ENCODE data around the gene FOXA3.

GRCh38 chr19:45917421-45918091, 53.4 kb downstream of the FOXA3 start:
- TF ChIP-seq CTCF (IDR thresholded peaks at IDR 0.05) (no peak), POLR2A (IDR thresholded peaks at IDR 0.05) (no peak)
